ENCODE data around the gene SLC25A34.

Gene SLC25A34

GRCh38 chr1:15756143-15757015, 20.3 kb downstream of the SLC25A34 start:
- no peak for FAIRE-seq
- TF ChIP-seq POLR2AphosphoS5 (IDR thresholded peaks at IDR 0.05; ENCODE audit: low read depth, low read length): no peak
- TF ChIP-seq SPI1 (IDR thresholded peaks at IDR 0.05; ENCODE audit: low read depth, low read length): no peak
- TF ChIP-seq TAF1 (IDR thresholded peaks at IDR 0.05; ENCODE audit: low read depth, low read length): no peak
- TF ChIP-seq POU2F2 (IDR thresholded peaks at IDR 0.05; ENCODE audit: low read depth, low read length): no peak
- no peak for TF ChIP-seq PAX5 (IDR thresholded peaks at IDR 0.05; ENCODE audit: insufficient read depth, low read length, severe bottlenecking)
- TF ChIP-seq POLR2A (IDR thresholded peaks at IDR 0.05; ENCODE audit: low read depth, low read length): no peak
- no peak for DNase-seq (ENCODE audit: insufficient read length, low spot score)

DNA sequence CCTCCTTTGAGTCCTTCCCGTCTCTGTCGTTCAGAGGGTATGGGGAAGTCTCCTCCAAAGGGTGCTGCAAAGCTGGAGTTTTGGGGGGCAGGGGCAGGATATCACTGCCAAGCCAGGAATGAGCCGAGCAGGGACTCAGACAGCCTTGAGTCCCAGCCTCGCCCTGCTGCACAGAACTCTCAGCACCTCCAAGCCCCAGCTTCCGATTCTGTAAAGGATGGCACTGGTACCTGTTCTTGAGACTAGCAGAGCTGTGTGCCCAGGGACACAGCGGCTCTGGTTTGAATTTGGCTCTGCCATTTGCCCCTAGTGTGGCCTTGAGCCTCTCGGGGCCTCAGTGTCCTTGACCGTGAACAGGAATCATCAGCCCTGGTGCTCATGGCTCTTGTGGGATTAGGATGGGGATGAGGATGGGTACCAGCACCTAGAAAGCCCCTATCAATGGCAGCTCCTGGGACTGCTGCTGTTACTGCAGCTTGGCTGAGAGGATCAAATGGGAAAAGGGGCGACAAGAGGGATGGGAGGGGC, 21.0 kb downstream of the SLC25A34 start:
- DNase-seq (ENCODE audit: insufficient read length, low spot score): no peak
- no peak for FAIRE-seq
- TF ChIP-seq TAF1 (IDR thresholded peaks at IDR 0.05; ENCODE audit: low read depth, low read length) (no peak), PAX5 (IDR thresholded peaks at IDR 0.05; ENCODE audit: insufficient read depth, low read length, severe bottlenecking) (no peak), POLR2A (IDR thresholded peaks at IDR 0.05; ENCODE audit: low read depth, low read length) (no peak), POU2F2 (IDR thresholded peaks at IDR 0.05; ENCODE audit: low read depth, low read length) (no peak), SPI1 (IDR thresholded peaks at IDR 0.05; ENCODE audit: low read depth, low read length) (no peak), POLR2AphosphoS5 (IDR thresholded peaks at IDR 0.05; ENCODE audit: low read depth, low read length) (no peak)

GRCh38 chr1:15757575-15758342, 21.7 kb downstream of the SLC25A34 start:
- DNase-seq (ENCODE audit: insufficient read length, low spot score) (no peak), FAIRE-seq (no peak)
- TF ChIP-seq POLR2A (IDR thresholded peaks at IDR 0.05; ENCODE audit: low read depth, low read length) (no peak), PAX5 (IDR thresholded peaks at IDR 0.05; ENCODE audit: insufficient read depth, low read length, severe bottlenecking) (no peak), SPI1 (IDR thresholded peaks at IDR 0.05; ENCODE audit: low read depth, low read length) (no peak), POU2F2 (IDR thresholded peaks at IDR 0.05; ENCODE audit: low read depth, low read length) (no peak), TAF1 (IDR thresholded peaks at IDR 0.05; ENCODE audit: low read depth, low read length) (no peak)

DNA sequence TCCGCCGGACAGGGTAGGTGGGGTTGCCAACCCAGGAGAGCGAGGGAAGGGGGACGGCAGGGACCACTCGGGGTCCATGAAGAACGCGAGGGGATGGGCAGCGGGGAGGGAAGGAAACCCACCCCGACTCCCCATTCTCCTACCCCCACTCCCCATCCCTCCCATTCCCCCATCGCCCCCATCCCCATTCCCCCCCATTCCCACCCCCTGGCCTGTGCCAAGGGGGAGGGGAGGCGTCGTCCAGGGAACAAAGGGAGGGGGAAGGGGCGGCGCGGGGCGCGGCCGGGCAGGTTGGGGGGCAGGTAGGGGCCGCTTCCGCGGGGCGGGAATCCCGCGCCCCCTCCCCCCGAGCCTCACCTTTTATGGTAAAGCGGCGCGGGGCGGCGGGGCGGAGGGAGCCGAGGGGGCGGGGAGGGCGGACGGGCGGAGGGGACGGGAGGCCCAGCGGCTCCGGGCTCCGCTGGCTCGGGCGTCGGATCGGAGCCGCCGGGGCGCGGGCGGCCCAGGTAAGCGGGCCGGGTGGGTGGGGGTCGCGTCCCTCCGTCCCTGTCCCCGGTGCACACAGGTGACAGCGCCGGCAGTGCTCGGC, 22.4 kb downstream of the SLC25A34 start, which contains the start of gene FBLIM1:
Gene FBLIM1, plus strand, starts transcription at position 453 of the 589 bp plus-strand sequence. CDS start 6,189 bp downstream, outside the sequence.
- TF ChIP-seq SPI1 (IDR thresholded peaks at IDR 0.05; ENCODE audit: low read depth, low read length) (no peak), TAF1 (IDR thresholded peaks at IDR 0.05; ENCODE audit: low read depth, low read length) (no peak), POLR2AphosphoS5 (IDR thresholded peaks at IDR 0.05; ENCODE audit: low read depth, low read length) (no peak), PAX5 (IDR thresholded peaks at IDR 0.05; ENCODE audit: insufficient read depth, low read length, severe bottlenecking) (no peak), POU2F2 (IDR thresholded peaks at IDR 0.05; ENCODE audit: low read depth, low read length) (no peak), POLR2A (IDR thresholded peaks at IDR 0.05; ENCODE audit: low read depth, low read length) (no peak)
- DNase-seq (ENCODE audit: insufficient read length, low spot score): no peak
- FAIRE-seq: no peak

- FAIRE-seq (no peak), DNase-seq (ENCODE audit: insufficient read length, low spot score) (no peak)
- TF ChIP-seq POLR2AphosphoS5 (IDR thresholded peaks at IDR 0.05; ENCODE audit: low read depth, low read length) (no peak), PAX5 (IDR thresholded peaks at IDR 0.05; ENCODE audit: insufficient read depth, low read length, severe bottlenecking) (no peak), POU2F2 (IDR thresholded peaks at IDR 0.05; ENCODE audit: low read depth, low read length) (no peak), SPI1 (IDR thresholded peaks at IDR 0.05; ENCODE audit: low read depth, low read length) (no peak), TAF1 (IDR thresholded peaks at IDR 0.05; ENCODE audit: low read depth, low read length) (no peak), POLR2A (IDR thresholded peaks at IDR 0.05; ENCODE audit: low read depth, low read length) (no peak)
Observed at GRCh38 chr1:15758953-15759661, 23.0 kb downstream of the SLC25A34 start.

- DNase-seq (ENCODE audit: insufficient read length, low spot score): no peak
- FAIRE-seq: no peak
- TF ChIP-seq PAX5 (IDR thresholded peaks at IDR 0.05; ENCODE audit: insufficient read depth, low read length, severe bottlenecking) (no peak), TAF1 (IDR thresholded peaks at IDR 0.05; ENCODE audit: low read depth, low read length) (no peak), SPI1 (IDR thresholded peaks at IDR 0.05; ENCODE audit: low read depth, low read length) (no peak), POLR2AphosphoS5 (IDR thresholded peaks at IDR 0.05; ENCODE audit: low read depth, low read length) (no peak), POU2F2 (IDR thresholded peaks at IDR 0.05; ENCODE audit: low read depth, low read length) (no peak), POLR2A (IDR thresholded peaks at IDR 0.05; ENCODE audit: low read depth, low read length) (no peak)
Observed at GRCh38 chr1:15760520-15761211, 24.6 kb downstream of the SLC25A34 start.

DNA sequence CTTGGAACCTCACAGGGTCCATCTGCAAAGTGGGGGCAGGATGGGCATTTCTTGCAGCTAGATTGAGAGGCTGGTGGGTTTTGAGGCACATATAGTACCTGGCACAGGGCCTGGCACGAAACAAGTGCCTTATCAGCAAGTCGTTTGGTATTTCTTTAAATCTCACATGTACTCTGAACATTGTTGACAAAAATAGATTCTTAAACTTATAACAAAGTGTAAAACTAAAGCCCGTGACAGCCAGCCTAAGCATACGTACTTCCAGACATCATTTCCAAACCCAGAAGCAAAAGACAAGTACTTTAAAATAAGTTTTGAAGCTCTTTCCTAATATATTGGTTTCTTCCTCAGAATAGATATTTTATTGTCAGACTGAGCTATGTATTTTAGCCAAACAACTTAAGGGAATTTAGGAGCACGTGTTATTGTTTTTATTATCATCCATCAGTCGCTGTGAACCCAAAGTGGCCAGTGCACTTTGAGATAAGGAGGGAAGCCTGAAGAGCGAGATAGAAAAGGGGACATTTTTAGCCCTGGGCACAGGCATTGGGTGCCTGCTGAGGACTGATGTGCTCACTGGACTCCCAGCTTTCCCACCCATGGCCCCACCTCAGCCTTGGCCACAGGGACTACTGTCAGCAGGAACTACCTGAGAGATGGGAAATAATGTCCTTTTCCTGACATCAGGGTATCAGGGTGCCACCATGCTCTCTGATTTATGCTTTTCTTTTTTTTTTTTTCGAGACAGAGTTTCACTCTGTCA, 25.5 kb downstream of the SLC25A34 start:
- FAIRE-seq: no peak
- TF ChIP-seq SPI1 (IDR thresholded peaks at IDR 0.05; ENCODE audit: low read depth, low read length): no peak
- no peak for TF ChIP-seq POU2F2 (IDR thresholded peaks at IDR 0.05; ENCODE audit: low read depth, low read length)
- no peak for TF ChIP-seq PAX5 (IDR thresholded peaks at IDR 0.05; ENCODE audit: insufficient read depth, low read length, severe bottlenecking)
- TF ChIP-seq TAF1 (IDR thresholded peaks at IDR 0.05; ENCODE audit: low read depth, low read length): no peak
- DNase-seq (ENCODE audit: insufficient read length, low spot score): no peak
